ENCODE results near the gene NXPH1. TPM values are rescaled to one million over a fixed set of nuclear protein-coding genes. Genes with fewer than 3 reads are reported as not detected.

Gene NXPH1
- total RNA-seq, 1 experiment from 2014 or later: not detected

DNA sequence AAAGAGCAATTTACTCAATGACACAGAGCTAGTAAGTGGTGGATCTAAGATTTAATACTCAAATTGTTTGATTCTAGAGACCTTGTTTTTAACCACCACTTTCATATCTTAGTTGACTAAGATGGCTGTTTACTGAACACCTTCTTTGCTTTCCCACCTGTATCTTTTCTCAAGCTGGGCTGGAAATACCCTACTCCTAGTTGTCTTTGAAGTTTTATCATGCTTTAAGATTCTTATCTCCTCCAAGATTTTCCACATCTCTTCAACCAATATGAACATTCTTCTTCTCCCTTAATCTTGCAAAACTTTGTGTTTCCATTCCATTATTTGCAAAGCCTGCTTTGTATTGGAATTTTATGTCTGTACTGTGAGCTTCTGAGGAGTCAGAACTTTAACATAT is 157.9 kb downstream of the NXPH1 start:
- no peak for DNase-seq (ENCODE audit: low read depth)

- no peak for DNase-seq (ENCODE audit: low read depth)
Observed at GRCh38 chr7:8592167-8592566, 158.8 kb downstream of the NXPH1 start.

DNA sequence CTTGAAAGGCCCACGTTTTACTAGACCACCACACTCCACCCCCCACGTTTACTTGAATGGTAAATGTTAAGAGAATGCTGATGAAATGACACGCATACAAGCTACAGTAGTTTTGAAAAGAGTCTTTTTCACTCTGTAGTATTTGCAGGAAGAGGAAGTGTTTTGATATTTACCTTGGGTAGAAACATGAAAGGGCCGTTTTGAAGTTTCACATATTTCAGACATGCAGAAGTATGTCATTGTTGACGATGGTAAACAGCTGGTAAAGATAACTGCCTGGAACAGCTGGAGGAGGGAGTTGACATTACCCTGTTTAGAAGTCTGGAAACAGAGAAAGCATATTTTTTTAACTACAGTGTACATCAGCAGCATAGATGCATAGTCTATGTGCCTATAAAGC is 160.7 kb downstream of the NXPH1 start:
- DNase-seq (ENCODE audit: low read depth): no peak

- no peak for DNase-seq (ENCODE audit: low read depth)
Observed at GRCh38 chr7:8597565-8597964, 164.2 kb downstream of the NXPH1 start.

- no peak for DNase-seq (ENCODE audit: low read depth)
Observed at GRCh38 chr7:8601121-8601520, 167.7 kb downstream of the NXPH1 start.

DNA sequence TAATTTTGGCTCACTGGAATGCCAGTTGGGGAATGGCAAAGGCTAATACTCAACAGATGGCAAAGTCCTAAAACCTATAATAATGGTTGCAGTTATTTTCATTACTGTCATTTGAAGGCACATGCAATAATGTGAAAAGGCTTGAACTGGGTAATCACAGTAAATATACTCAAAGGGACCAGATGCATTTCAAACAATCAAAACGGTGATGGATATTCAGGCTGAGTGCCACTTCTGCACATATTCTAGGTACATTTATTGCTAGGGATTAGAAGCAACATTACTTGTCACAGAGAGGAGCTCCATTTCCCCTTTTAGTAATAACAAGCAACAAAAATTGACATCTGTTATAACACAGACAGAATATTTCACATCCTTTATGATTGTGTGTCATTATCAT is 171.8 kb downstream of the NXPH1 start:
- no peak for DNase-seq (ENCODE audit: low read depth)

- no peak for DNase-seq (ENCODE audit: low read depth)
Observed at GRCh38 chr7:8612584-8612983, 179.2 kb downstream of the NXPH1 start.

DNA sequence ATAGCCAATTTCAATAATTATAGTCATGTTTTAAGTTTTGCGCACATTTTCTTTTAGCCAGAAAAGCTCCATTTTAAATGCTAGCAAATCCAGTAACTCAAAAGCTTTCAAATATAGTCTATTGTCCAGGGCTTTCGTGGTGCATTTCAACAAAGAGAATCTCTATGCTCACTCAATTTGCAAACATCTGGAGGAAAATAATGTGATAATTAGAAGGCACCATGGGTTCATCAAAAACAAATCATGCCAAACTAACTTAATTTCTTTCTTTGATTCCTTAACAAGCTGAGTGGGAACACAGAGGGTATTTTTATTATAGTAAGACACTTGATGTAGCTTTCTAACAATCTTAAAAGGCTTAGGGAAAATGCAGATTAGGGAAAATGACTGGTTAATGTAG is 179.8 kb downstream of the NXPH1 start:
- DNase-seq (ENCODE audit: low read depth): no peak

DNA sequence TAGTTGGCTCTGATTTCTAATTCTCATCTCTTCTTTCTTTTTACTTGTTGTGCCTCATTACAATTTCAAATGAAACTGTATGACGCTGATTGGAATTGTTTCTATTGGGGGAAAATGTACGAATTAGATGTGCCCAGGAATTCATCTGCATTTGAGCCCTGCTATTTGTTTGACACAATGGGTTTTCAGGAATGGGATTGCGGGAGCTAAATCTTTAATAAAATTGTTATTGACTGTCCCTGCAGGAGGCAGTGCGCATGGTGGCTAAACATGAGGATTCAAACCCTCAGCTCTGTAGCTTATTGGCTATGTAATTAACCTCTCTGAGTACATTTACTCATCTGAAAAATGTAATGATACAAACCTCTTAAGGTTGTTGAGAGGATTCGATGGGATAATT is 181.6 kb downstream of the NXPH1 start:
- no peak for DNase-seq (ENCODE audit: low read depth)

- no peak for DNase-seq (ENCODE audit: low read depth)
Observed at GRCh38 chr7:8618441-8619070, 185.1 kb downstream of the NXPH1 start.

DNA sequence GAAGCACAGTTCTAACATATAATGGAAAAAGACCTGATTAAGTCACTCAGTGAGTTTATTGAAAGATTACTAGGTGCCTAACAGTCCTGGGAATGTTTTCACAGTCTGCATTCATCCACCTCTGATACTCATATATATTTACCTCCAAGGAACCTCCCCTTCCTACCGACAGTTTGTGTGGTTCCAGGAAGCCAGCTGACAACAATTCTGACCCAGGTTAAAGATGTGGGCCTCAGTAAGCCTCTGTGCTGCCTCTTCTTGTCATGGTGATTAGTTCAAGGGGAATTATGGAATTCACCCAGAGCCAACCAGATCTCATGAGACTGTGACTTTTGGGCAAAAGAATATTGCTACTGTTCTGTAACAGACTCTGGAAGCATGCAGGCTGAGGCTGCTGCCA is 186.8 kb downstream of the NXPH1 start:
- DNase-seq (ENCODE audit: low read depth): no peak

GRCh38 chr7:8625612-8626011 is 192.2 kb downstream of the NXPH1 start:
- no peak for DNase-seq (ENCODE audit: low read depth)

DNA sequence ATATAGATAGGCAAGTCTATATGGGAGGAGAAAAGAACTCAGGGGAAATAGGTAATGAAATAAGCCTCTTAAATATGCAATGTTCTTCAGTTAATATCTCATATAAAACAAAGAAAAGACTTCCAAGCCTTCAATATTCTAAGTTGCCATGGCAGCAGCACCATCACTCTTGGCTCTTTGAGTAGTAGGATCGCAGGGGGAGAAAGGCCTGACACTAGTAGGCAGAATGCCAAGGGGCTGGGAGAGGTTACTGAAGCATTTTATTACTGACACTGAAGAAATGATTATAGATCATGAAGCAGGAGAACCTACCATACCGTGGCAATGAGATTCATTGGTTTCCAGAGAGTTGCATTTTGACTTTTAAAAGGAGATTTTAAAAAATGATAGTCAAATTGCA is 193.9 kb downstream of the NXPH1 start:
- DNase-seq (ENCODE audit: low read depth): no peak

DNA sequence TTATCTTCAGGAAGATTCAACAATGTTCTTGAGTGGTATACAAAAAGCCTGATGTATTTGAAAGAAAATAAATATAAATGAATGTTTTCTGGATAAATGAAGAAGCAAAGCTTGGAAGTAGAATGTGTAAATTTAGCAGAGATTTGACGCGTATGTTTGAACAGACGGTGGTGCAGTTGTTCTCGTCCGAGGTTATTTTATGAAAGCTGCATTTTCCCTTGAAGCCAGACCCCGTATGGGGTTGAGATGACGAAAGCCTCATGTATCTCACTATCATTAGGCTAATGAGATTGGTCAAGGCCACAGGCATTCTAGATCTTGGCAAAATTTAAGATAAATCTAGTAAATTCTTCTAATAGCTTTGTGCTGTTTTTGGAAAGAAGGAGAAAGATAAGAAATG is 195.2 kb downstream of the NXPH1 start:
- no peak for DNase-seq (ENCODE audit: low read depth)

DNA sequence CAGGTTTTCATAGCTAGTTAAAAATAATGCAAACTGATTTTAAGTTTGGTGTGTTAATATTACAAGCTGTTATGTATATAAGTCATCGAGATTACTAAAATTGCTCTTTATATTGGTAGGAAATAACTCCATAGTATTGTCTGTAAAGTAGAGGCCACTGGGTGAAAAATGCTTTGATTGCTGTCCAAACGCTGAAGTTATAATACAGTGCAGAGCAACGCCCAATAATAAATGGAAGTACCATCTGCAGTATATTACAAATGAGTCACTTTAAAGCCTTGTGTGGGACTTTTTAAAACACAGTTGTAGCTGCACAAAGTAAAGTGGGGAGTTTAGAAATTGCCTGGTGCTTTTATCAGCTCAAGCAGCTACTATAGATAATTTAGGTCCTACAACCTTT is 196.1 kb downstream of the NXPH1 start:
- no peak for DNase-seq (ENCODE audit: low read depth)

DNA sequence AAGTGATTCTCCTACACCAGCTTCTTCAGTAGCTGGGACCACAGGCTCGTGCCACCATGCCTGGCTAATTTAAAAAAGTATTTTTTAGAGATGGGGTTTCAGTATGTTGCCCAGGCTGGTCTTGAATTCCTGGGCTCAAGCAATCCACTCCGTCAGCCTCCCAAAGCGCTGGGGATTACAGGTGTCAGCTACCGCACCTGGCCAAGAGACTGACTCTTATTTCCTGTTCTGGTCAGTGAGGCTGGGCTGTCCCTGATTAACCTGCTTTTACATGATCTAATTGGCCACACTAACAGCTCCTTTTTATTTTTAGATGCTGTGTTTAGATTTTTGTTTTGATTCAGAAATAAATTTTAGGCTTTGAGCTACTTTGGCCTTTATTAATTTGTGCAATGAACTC is 203.9 kb downstream of the NXPH1 start:
- DNase-seq (ENCODE audit: low read depth): no peak

- no peak for DNase-seq (ENCODE audit: low read depth)
Observed at GRCh38 chr7:8638076-8638475, 204.7 kb downstream of the NXPH1 start.

- DNase-seq (ENCODE audit: low read depth): no peak
Observed at GRCh38 chr7:8639668-8640067, 206.3 kb downstream of the NXPH1 start.

GRCh38 chr7:8640671-8641070 is 207.3 kb downstream of the NXPH1 start:
- DNase-seq (ENCODE audit: low read depth): no peak

GRCh38 chr7:8668627-8669500 is 235.5 kb downstream of the NXPH1 start:
- DNase-seq (ENCODE audit: low read depth): no peak

- DNase-seq (ENCODE audit: low read depth): no peak
Observed at GRCh38 chr7:8669501-8669851, 236.1 kb downstream of the NXPH1 start.

GRCh38 chr7:8684426-8684825 is 251.0 kb downstream of the NXPH1 start:
- DNase-seq (ENCODE audit: low read depth): no peak

DNA sequence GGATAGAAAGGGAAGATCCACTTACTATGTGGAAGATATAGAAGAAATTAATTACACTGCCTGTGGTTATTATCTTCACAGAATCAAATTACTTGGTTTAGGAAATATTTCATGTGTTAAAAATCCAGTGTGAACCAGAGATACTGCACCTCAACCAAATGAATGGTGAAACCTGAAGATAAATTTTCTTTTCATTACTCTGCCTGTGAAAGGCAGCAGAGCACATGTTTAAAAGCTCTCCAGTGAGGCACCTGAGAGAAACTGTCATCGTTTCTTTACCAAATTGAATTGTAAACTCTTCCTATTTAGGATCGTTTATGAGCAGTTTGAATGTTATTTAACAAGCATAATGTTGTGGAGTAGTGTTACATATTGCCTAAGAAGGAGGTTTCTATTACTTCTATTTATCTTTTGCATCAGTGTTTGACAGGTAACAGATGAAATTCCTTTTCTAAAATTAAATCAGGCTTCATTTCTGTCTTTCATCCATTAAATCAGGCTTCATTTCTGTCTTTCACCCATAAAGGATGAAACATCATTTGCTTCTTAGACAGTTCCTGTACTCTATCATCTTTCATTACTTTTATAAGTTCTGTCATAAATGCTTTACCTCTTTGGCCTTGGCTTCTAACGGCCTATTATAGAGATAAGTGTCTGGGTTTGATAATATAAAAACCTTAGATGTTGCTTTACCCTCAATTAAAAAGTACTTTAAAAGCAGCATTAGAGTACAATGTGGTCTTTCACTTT is 266.6 kb downstream of the NXPH1 start:
- DNase-seq (ENCODE audit: low read depth): no peak
